Lung (tissue), 12 donors: ENCODE data around the gene MMADHC. TPM values are rescaled to one million over a fixed set of nuclear protein-coding genes. Genes with fewer than 3 reads are reported as not detected.

ENCODE experiments used
- ATAC-seq: fragments of 200-7000 bp; cut with Tn5 transposase; one replicate; pipeline ENCODE4 v1.9.1; 2020; ENCODE audit warnings: moderate number of reproducible peaks; ENCODE audit not compliant: insufficient read depth, low FRiP score
- DNase-seq, 3 donors: peaks; one replicate each; pipeline ENCODE4 v3.0.0-alpha.2; 2013 to 2017
- H3K27ac ChIP-seq, 2 donors: one replicate each; pipeline ENCODE4 v1.5.1; 2013; ENCODE audit warnings: mild to moderate bottlenecking in 2 of 2, moderate library complexity in 2 of 2, control low read depth in 1 of 2, inconsistent platforms in 1 of 2, low read depth in 1 of 2, low read length in 1 of 2
- H3K27me3 ChIP-seq, 3 donors: one replicate each; pipeline ENCODE4 v1.5.1; 2013; ENCODE audit warnings: low read length in 2 of 3; ENCODE audit not compliant: control insufficient read depth in 3 of 3, insufficient read depth in 3 of 3
- H3K36me3 ChIP-seq, 4 donors: one replicate each; pipeline ENCODE4 v1.5.1; 2013; ENCODE audit warnings: low read length in 4 of 4, mild to moderate bottlenecking in 1 of 4, moderate library complexity in 1 of 4; ENCODE audit not compliant: control insufficient read depth in 4 of 4, insufficient read depth in 4 of 4
- H3K4me1 ChIP-seq, 5 donors: one replicate each; pipeline ENCODE4 v1.5.1; 2013; ENCODE audit warnings: low read length in 5 of 5, mild to moderate bottlenecking in 2 of 5, moderate library complexity in 1 of 5; ENCODE audit not compliant: control insufficient read depth in 5 of 5, insufficient read depth in 5 of 5
- H3K4me3 ChIP-seq: one replicate; pipeline ENCODE4 v1.5.1; 2013; ENCODE audit warnings: mild to moderate bottlenecking, control low read depth, moderate library complexity
- H3K9ac ChIP-seq, 2 donors: one replicate each; pipeline ENCODE4 v1.5.1; 2013; ENCODE audit warnings: low read length in 2 of 2, control low read depth in 1 of 2; ENCODE audit not compliant: insufficient read depth in 1 of 2
- H3K9me3 ChIP-seq, 4 donors: one replicate each; pipeline ENCODE4 v1.5.1; 2013; ENCODE audit warnings: low read length in 3 of 4, mild to moderate bottlenecking in 1 of 4, moderate library complexity in 1 of 4; ENCODE audit not compliant: control insufficient read depth in 4 of 4, insufficient read depth in 3 of 4
- WGBS, 2 donors: extraction: QIAGEN DNeasy Blood & Tissue Kit; methylation state at CpG; one replicate each; pipeline ENCODE4 v1.1.7; 2013; 5-methylcytosine and 5-hydroxymethylcytosine counted together
- polyA plus RNA-seq, 2 donors: library from polyadenylated mRNA; stranded (reverse); fragments of 200-250 nt; gene quantifications; one replicate each; pipeline ENCODE4 v1.2.1, GENCODE V29; 2013
- total RNA-seq, 2 donors: library from RNA; depleted of rRNA in 1 of 2; stranded (reverse); fragments of >200 nt in 1 of 2; gene quantifications; one replicate each; pipeline ENCODE4 v1.2.1, GENCODE V29; 2014 to 2021
- TF ChIP-seq, protein P1 (sequence below): IDR thresholded peaks from 2 replicates; pipeline ENCODE4 v1.5.1; 2012; ENCODE audit warnings: mild to moderate bottlenecking; ENCODE audit errors: control extremely low read depth, extremely low read depth
- donor health status: control.
- donor health status: control.
- donor health status: Bipolar disorder and iron deficiency.
- donor health status: healthy.
- donor health status: DM: yes; HTN: yes; CAD: no.

Gene MMADHC
- total and polyA plus RNA-seq, 4 donors: 34.1 to 101 (median 78.7) TPM

DNA sequence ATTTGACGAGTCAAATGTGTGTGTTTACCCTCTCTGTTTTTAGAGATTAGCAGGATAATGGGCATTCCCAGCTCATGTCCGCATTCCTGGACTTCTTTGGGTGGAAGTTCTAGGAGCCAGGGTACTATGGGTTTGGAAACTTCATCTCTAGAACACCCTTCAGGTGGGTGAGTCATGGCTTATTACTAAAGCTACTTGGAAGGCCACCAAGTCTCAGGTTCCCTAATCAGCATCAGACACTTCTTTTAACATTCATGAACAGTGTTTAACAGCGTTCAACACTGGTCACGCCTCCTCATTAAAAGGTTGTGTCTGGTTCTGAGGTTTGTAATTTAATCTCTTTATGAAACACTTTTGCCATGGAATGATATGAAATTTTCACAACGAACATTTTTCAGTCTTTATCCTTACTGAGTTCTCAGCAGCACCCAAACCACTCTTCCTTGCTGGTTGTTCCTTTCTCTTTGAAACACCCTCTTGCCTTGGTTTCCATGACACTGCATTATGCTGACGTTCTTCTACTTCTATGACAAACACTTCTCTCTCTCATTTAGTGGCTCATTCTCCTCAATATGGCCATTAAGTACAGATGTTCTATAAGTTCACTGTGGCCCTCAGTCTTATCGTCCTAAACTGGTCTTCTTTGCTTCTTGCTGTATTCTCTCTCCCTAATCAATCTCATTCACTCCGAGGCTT is 49.3 kb downstream of the MMADHC start:
- Histone ChIP-seq H3K9me3 (no peaks in the 10 kb centered on the region), H3K4me1 (peaks cover 0 to 4% (median 0%) of the 10 kb centered on the region in 5 donors), H3K4me3 (no peak overlapping the region), H3K27me3 (peaks cover 0 to 4% (median 0%) of the 10 kb centered on the region in 3 donors), H3K27ac (no peak overlapping the region), H3K36me3 (no peaks in the 10 kb centered on the region), H3K9ac (no peak overlapping the region)
- DNase-seq: no peak
- 63 to 75% methylated on average over 8 of the region's 8 CpGs for WGBS, 2 donors
- ATAC-seq: peak; percentile 80
- TF ChIP-seq, protein P1, sequence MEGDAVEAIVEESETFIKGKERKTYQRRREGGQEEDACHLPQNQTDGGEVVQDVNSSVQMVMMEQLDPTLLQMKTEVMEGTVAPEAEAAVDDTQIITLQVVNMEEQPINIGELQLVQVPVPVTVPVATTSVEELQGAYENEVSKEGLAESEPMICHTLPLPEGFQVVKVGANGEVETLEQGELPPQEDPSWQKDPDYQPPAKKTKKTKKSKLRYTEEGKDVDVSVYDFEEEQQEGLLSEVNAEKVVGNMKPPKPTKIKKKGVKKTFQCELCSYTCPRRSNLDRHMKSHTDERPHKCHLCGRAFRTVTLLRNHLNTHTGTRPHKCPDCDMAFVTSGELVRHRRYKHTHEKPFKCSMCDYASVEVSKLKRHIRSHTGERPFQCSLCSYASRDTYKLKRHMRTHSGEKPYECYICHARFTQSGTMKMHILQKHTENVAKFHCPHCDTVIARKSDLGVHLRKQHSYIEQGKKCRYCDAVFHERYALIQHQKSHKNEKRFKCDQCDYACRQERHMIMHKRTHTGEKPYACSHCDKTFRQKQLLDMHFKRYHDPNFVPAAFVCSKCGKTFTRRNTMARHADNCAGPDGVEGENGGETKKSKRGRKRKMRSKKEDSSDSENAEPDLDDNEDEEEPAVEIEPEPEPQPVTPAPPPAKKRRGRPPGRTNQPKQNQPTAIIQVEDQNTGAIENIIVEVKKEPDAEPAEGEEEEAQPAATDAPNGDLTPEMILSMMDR: no peak

DNA sequence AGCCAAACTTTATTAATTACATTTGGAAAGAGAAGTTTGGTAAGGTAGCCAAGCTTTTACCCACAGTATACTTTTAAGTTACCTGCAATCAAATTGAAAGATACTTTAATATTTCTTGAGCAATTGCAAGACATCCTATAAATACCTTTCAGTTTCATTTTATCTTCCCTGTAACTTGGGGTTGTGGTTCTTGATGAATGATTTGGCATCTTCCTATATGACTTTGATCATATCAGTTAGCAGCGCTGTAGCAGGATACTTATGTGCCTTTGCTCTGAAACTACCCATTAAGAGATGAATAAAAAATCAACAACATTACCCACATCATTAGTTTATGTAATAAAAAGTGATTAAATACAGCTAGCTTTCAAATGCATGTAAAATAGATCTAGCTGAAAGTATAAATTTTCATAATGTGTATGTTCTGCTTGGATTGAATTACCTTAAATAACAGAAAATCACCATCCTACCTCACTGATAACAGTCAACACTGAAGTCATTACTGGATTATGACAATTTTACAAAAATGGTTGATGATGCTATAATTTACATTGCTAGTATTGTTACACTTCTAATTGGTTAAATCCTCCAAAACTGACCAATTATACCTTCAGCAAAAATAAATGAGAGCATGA is 50.4 kb downstream of the MMADHC start:
- H3K27ac ChIP-seq: no peak overlapping the region
- DNase-seq (no peak), ATAC-seq (no peak)
- H3K4me1 ChIP-seq: peaks cover 0 to 4% (median 0%) of the 10 kb centered on the region in 5 donors
- 0 to 2% methylated on average over 1 of the region's 1 CpG for WGBS, 2 donors
- H3K9ac ChIP-seq: no peak overlapping the region
- peaks cover 0 to 8% (median 0%) of the 10 kb centered on the region in 3 donors for H3K27me3 ChIP-seq
- H3K4me3 ChIP-seq: no peak overlapping the region
- no peaks in the 10 kb centered on the region for H3K9me3 ChIP-seq
- TF ChIP-seq, protein P1: no peak
- H3K36me3 ChIP-seq: no peaks in the 10 kb centered on the region

DNA sequence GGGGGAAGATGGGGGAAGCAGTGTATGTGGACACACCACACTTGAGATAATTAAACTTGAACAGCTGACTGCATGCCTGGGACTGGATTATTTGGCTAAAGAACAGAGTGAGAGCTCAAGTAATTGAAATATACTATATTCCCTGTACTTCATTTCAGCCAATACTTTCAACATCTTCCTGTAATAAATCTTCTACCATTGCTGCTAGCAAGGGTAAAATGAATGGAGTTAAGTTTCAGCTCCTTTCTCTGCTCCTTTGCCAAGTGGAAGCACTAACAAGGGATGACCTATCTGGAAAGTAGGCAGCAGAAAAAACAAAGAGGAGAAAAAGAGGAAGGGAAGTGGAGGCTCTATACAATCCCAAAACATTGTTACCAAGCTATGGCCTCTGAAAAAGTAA is 50.9 kb downstream of the MMADHC start:
- ATAC-seq (no peak), DNase-seq (peak in 1 of 3 donors; percentile 50)
- H3K9me3 ChIP-seq: no peaks in the 10 kb centered on the region
- TF ChIP-seq, protein P1: no peak
- H3K4me3 ChIP-seq: no peak overlapping the region
- no peak overlapping the region for H3K27ac ChIP-seq
- no peaks in the 10 kb centered on the region for H3K36me3 ChIP-seq
- H3K4me1 ChIP-seq: peaks cover 0 to 4% (median 0%) of the 10 kb centered on the region in 5 donors
- no peak overlapping the region for H3K9ac ChIP-seq
- peaks cover 0 to 8% (median 0%) of the 10 kb centered on the region in 3 donors for H3K27me3 ChIP-seq
